Measurements from ENCODE around the gene NLRC5.

- TF ChIP-seq PAX5 (IDR thresholded peaks at IDR 0.05; ENCODE audit: insufficient read depth, low read length, severe bottlenecking) = no peak
- TF ChIP-seq POLR2AphosphoS5 (IDR thresholded peaks at IDR 0.05; ENCODE audit: low read depth, low read length) = no peak
Observed at GRCh38 chr16:56964243-56965148, 24.9 kb upstream of the NLRC5 start.
